Activated CD4-positive, alpha-beta T cell treated with anti-CD3 and anti-CD28 coated beads, Interleukin-2, amount 50 U/mL, for 4 hours (primary cell): ENCODE measurements around the gene KCTD11.

ENCODE experiments used
- DNase-seq, 2 experiments: peaks; one replicate each; pipeline ENCODE4 v3.0.0-alpha.2; 2020

Gene KCTD11

GRCh38 chr17:7380321-7380720 lies 28.4 kb downstream of the KCTD11 start:
- no peak for DNase-seq

GRCh38 chr17:7380855-7381683 lies 29.1 kb downstream of the KCTD11 start, which contains the start of gene TNK1:
TNK1 (plus strand) TSS chr17:7381089; CDS start chr17:7382927, 1,838 bp downstream.
- no peak for DNase-seq

DNA sequence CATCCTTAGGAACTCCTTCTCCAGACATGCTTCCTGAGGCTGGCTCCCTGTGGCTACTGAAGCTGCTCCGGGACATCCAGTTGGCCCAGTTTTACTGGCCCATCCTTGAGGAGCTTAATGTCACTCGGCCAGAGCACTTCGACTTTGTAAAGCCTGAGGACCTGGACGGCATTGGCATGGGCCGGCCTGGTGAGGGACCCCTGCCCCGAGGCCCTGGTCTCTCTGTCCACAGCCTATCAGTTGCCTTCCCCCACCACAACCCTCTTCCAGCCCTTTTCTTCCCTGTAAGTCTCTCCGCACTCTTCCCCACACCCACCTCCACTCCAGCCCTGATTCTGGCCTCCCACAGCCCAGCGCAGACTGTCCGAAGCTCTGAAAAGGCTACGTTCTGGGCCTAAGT lies 30.9 kb downstream of the KCTD11 start:
- DNase-seq: no peak

DNA sequence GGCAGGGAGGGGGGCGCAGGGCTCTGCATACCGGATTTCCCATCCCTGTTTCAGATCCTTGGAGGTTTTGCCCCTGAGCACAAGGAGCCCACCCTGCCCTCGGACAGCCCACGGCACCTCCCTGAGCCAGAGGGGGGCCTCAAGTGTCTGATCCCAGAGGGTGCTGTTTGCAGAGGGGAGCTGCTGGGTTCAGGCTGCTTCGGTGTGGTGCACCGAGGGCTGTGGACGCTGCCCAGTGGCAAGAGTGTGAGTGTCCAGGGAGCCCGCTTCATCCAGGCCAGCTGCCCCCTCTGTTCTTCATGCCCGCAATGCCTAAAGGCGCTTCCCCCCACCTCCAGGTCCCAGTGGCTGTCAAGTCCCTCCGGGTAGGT lies 31.4 kb downstream of the KCTD11 start:
- DNase-seq: no peak

DNA sequence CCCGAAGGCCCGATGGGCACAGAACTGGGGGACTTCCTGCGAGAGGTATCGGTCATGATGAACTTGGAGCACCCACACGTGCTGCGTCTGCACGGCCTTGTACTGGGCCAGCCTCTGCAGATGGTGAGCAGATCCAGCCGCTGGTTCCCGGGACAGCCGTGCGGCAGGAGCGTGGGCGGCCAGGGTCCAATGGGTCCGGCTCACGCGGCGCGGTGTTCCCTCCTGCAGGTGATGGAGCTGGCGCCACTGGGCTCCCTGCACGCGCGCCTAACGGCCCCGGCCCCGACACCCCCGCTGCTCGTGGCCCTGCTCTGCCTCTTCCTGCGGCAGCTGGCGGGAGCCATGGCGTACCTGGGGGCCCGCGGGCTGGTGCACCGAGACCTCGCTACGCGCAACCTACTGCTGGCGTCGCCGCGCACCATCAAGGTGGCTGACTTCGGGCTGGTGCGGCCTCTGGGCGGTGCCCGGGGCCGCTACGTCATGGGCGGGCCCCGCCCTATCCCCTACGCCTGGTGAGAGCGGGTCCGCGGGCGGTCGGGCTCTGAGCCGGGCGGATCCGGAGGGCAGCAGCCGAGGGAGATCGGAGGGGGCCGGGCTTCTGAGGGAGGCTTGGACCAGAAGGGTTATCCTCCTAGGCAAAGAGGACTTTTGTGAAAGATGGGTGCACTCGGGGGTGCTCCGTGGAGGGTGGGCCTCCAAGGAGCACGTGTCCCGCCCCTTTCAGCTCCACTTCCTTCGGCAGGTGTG lies 32.0 kb downstream of the KCTD11 start:
- DNase-seq: peak; percentile 63 to 66

- no peak for DNase-seq
Observed at GRCh38 chr17:7384489-7385081, 32.6 kb downstream of the KCTD11 start.

DNA sequence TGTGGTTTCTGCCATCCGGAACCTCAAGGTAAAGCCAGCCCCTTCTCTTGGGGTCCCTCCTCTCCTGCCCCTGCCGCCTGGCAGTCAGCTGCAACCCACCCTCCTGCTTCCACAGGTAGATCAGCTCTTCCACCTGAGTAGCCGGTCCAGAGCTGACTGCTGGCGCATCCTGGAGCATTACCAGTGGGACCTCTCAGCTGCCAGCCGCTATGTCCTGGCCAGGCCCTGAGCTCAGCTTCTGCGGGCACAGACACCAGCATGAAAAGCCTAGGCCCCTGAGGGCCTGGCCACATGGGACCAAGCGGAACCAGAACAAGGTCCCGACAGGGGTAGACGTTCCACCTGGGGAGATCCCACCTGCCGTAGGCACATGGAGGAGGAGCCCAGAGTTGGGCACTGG lies 36.9 kb downstream of the KCTD11 start:
- no peak for DNase-seq

- no peak for DNase-seq
Observed at GRCh38 chr17:7389924-7390910, 38.3 kb downstream of the KCTD11 start.

DNA sequence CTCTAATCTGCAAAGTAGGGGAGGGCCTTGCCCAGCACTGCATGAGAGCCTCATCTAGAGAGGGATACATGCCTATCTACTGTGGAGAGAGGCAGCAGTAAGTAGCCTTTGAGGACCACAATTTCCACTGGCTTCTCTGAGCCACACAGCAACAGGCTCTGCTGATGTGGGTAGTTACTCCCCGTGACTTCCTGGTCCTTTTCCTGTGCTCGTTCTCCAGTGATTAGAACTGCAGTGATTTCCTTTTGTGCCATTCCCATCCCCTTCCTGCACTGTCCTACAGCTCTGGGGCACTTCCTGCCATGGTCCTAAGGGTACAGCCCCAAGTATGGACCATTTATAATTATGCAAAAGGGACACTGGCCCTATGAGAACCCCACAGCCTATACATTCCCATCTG lies 39.3 kb downstream of the KCTD11 start:
- no peak for DNase-seq

- DNase-seq: no peak
Observed at GRCh38 chr17:7392696-7393612, 41.0 kb downstream of the KCTD11 start.

- peak; percentile 51 to 57 for DNase-seq
Observed at GRCh38 chr17:7393613-7394451, 41.9 kb downstream of the KCTD11 start.

- DNase-seq: peak; percentile 69 to 72
Observed at GRCh38 chr17:7394452-7395191, 42.7 kb downstream of the KCTD11 start, which contains the start of gene PLSCR3. PLSCR3 (minus strand) TSS chr17:7394525; CDS start chr17:7394110, 415 bp downstream.

DNA sequence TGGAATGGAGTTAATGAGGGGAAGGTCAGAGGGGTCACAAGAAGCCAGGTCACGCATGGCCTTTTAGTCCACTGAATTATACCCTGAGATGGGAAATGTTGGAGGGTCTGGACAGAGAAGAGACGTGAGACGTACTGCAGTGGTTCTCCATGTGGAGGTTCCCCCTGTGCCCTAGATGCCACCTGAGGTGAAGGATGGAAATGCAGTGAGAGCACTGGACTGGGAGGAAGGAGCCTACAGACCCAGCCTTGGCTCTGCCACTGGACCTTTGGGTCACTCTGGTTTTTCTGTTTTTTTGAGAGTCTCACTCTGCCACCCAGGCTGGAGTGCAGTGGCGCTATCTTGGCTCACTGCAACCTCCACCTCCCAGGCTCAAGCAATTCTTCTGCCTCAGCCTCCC lies 44.2 kb downstream of the KCTD11 start:
- DNase-seq: no peak

GRCh38 chr17:7398612-7399011 lies 46.6 kb downstream of the KCTD11 start:
- no peak for DNase-seq

- DNase-seq: no peak
Observed at GRCh38 chr17:7403043-7403726, 51.2 kb downstream of the KCTD11 start.

- DNase-seq: no peak
Observed at GRCh38 chr17:7403727-7403976, 51.7 kb downstream of the KCTD11 start.

DNA sequence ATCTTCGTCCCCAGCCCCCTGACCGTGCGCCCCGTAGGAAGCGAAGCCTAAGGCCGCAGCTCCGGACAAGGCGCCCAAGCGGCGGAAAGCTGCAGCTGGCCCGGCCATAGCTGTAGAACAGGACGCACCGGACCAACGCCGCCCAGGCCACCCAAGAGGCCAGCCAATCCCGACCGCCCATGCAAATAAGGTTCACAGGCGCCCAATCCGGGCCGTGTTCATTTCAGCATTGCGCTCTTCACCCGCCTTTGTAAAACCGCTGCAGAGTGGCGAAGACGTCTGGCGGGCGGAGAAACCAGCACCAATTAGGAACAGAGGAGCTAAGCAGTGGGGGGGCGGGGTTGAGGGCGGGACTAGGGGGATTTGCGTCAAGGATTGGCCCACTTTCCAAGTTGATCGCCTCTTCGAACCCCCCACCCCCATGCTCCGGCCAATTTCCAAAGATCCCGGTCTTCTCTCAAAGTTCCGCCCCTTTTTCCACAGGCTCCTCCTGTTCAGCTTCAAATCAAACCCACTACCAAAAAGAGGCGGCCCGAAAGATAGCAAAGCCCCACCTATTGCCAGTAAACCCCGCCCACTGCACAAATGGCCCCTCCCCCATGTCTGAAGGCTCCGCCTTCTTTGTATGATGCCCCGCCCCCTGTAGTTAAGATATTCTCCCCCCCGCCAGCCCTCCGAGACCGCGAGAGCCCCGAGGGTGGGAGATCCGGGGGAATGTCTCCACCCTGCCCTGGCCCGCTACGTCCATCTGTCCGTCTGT lies 52.2 kb downstream of the KCTD11 start, which contains the start of gene TMEM256:
Gene TMEM256 (minus strand): TSS at position 121 of the 760 bp plus-strand sequence. CDS start 13 bp downstream, at position 108.
- DNase-seq: peak; percentile 96 to 97
